ENCODE results near the gene MKNK2. TPM values are rescaled to one million over a fixed set of nuclear protein-coding genes. Genes with fewer than 3 reads are reported as not detected.

The MKNK2 gene
- total RNA-seq, 1 experiment from 2014 or later, result 271 TPM

DNA sequence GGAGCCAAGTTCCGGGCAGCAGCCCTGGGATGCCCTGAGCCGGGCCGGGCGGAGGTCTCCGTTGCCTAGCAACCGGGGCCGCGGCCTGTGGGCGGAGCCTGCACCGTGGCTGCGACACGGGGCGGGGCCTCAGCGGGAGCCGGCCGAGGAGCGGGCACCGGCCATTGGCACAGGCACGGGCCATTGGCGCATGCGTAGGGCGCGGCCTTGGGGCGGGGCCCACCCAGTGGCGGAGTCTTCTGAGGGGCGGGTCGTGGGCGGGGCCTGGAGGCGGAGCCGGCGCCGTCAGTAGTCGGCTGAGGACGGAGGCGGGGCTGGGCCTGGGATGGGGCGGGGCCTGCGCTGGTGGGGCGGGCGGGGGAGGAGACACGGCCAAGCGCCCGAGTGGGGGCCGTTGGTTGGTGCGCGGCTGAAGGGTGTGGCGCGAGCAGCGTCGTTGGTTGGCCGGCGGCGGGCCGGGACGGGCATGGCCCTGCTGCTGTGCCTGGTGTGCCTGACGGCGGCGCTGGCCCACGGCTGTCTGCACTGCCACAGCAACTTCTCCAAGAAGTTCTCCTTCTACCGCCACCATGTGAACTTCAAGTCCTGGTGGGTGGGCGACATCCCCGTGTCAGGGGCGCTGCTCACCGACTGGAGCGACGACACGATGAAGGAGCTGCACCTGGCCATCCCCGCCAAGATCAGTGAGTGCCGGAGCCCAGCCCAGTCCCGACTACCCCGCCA, 45.6 kb upstream of the MKNK2 start, which contains the start of gene IZUMO4:
IZUMO4 (plus strand) TSS at position 436 of the 723 bp plus-strand sequence; CDS start at position 467, 31 bp downstream.
- RAD21 ChIA-PET (ENCODE audit: low non-redundant PET in 1 of 2, low total read pairs in 2 of 2, uncharacterized antibody in 2 of 2, unreplicated experiment in 2 of 2), result no interaction called here
- H3K9me2 ChIP-seq (ENCODE audit: insufficient read depth), result no peaks in the 10 kb centered on the region
- peak within 1 kb of the TSS; percentile 86 for H3K9ac ChIP-seq (ENCODE audit: low read length)
- CTCF ChIA-PET, result no interaction called here
- DNase-seq (ENCODE audit: low read depth, low spot score), result peak; percentile 92
- no peak within 1 kb of the TSS for H2AFZ ChIP-seq (ENCODE audit: low read depth, low read length, poor library complexity, severe bottlenecking)
- H3K4me3 ChIP-seq (replicated peaks in 1 of 2; ENCODE audit: low read depth in 1 of 2, low read length in 2 of 2), result peak within 1 kb of the TSS; percentile 77 to 88
- POLR2A ChIA-PET, result no interaction called here
- peak; percentile 87 for ATAC-seq
- intact Hi-C loops (cut with micrococcal nuclease), result loop anchor here (1.0 kb wide), 1 partner anchor 77 kb away; no protein-coding TSS in a partner anchor
- peaks cover 18% of the 10 kb centered on the region for H3K79me2 ChIP-seq (ENCODE audit: insufficient read depth, low read length)
- no peak for TF ChIP-seq POLR2A (IDR thresholded peaks at IDR 0.05; ENCODE audit: borderline replicate concordance, extremely low read depth, insufficient read depth, insufficient read length)
- TF ChIP-seq FOSL1 (IDR thresholded peaks at IDR 0.05; ENCODE audit: low read depth), result no peak
- TF ChIP-seq, protein P1, sequence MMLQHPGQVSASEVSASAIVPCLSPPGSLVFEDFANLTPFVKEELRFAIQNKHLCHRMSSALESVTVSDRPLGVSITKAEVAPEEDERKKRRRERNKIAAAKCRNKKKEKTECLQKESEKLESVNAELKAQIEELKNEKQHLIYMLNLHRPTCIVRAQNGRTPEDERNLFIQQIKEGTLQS (IDR thresholded peaks at IDR 0.05), result no peak
- TF ChIP-seq EGR1 (IDR thresholded peaks at IDR 0.05; ENCODE audit: low read depth), result peak; percentile 38; the same call in 1 of the 2 replicates
- TF ChIP-seq, protein P2, sequence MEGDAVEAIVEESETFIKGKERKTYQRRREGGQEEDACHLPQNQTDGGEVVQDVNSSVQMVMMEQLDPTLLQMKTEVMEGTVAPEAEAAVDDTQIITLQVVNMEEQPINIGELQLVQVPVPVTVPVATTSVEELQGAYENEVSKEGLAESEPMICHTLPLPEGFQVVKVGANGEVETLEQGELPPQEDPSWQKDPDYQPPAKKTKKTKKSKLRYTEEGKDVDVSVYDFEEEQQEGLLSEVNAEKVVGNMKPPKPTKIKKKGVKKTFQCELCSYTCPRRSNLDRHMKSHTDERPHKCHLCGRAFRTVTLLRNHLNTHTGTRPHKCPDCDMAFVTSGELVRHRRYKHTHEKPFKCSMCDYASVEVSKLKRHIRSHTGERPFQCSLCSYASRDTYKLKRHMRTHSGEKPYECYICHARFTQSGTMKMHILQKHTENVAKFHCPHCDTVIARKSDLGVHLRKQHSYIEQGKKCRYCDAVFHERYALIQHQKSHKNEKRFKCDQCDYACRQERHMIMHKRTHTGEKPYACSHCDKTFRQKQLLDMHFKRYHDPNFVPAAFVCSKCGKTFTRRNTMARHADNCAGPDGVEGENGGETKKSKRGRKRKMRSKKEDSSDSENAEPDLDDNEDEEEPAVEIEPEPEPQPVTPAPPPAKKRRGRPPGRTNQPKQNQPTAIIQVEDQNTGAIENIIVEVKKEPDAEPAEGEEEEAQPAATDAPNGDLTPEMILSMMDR (IDR thresholded peaks at IDR 0.05 in 2 of 3, conservative IDR thresholded peaks at IDR 0.05 in 1 of 3; ENCODE audit: borderline replicate concordance in 1 of 3, insufficient read depth in 1 of 3, low read depth in 2 of 3, low read length in 2 of 3), result peak in 2 of 3 experiments; percentile 30 to 40; a peak in 3 of 6 replicates
- TF ChIP-seq RAD21 (IDR thresholded peaks at IDR 0.05; ENCODE audit: low read depth), result no peak; the same call in 1 of the 2 replicates
- no peak for TF ChIP-seq EZH2 (IDR thresholded peaks at IDR 0.05)
- peaks cover 11 to 24% of the 10 kb centered on the region in 2 experiments for H3K4me1 ChIP-seq (ENCODE audit: control insufficient read depth in 1 of 2, insufficient read depth in 2 of 2, low read length in 2 of 2)
- H3K4me2 ChIP-seq (ENCODE audit: low read length), result peak within 1 kb of the TSS; percentile 91
- peak within 1 kb of the TSS; percentile 99 for H3K27ac ChIP-seq (ENCODE audit: low read depth, low read length)
- no TSS peak for BruUV-seq (replicated peaks)
- no peaks in the 10 kb centered on the region for H4K20me1 ChIP-seq (ENCODE audit: insufficient read depth)
- no peaks in the 10 kb centered on the region for H3K27me3 ChIP-seq (ENCODE audit: insufficient read depth, low read length)
- H3K9me3 ChIP-seq (ENCODE audit: control insufficient read depth in 1 of 2, insufficient read depth in 1 of 2, low read depth in 1 of 2, low read length in 2 of 2), result no peaks in the 10 kb centered on the region
- H3K36me3 ChIP-seq (ENCODE audit: control insufficient read depth in 1 of 2, insufficient read depth in 2 of 2, low read length in 2 of 2), result peaks cover 3 to 11% of the 10 kb centered on the region in 2 experiments; a peak in 2 of 4 replicates
